ENCODE data around the gene GRID1.

GRID1 gene

DNA sequence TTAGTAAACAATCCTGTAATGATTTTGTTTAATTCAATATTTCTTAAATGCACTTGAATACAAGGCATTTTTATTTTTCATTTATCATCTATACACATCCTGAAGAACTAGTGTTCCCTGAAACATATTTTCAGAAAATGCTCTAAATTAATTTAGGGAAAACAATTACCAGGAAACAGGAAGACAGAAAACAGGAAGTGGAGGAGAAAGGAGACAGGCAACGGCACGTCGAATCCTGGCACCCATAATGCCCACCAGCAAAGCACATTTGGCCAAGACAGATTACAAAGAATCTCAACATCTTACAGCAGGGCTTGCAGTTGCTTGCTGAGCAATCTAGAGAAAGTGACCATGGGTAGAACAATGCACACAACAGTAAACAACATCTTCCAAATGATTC lies 571.1 kb downstream of the GRID1 start:
- Mint-ChIP-seq H3K4me3 (no peak overlapping the region), H3K4me1 (no peaks in the 10 kb centered on the region), H3K27ac (no peak overlapping the region), H3K36me3 (no peaks in the 10 kb centered on the region), H3K27me3 (peaks cover 0 to 7% of the 10 kb centered on the region in 2 donors), H3K9me3 (no peaks in the 10 kb centered on the region)
- DNase-seq (no peak), ATAC-seq (replicated peaks) (no peak)

DNA sequence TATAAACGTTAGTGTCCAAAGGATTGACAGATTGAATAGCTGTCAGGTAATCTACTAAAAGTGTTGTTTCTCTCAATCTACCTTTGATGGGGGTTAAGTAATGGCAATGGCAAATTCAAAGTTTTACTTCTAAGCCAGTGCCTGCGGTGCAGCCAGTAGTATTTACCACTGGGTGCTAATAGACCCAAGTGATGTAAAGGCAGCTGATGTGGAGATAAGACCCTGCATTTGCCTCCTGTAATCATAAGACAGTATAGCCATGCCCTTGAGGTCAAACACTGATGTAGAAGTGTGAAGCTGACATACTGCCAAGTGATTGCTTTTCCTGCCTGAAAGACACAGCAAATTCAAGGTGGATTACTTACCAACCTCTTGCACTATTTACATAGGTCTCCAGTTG lies 572.0 kb downstream of the GRID1 start:
- H3K4me1 Mint-ChIP-seq, result no peaks in the 10 kb centered on the region
- H3K9me3 Mint-ChIP-seq, result no peaks in the 10 kb centered on the region
- H3K27ac Mint-ChIP-seq, result no peak overlapping the region
- no peaks in the 10 kb centered on the region for H3K36me3 Mint-ChIP-seq
- ATAC-seq (replicated peaks), result no peak
- DNase-seq, result no peak
- H3K27me3 Mint-ChIP-seq, result peaks cover 6 to 12% of the 10 kb centered on the region in 2 donors
- H3K4me3 Mint-ChIP-seq, result no peak overlapping the region

DNA sequence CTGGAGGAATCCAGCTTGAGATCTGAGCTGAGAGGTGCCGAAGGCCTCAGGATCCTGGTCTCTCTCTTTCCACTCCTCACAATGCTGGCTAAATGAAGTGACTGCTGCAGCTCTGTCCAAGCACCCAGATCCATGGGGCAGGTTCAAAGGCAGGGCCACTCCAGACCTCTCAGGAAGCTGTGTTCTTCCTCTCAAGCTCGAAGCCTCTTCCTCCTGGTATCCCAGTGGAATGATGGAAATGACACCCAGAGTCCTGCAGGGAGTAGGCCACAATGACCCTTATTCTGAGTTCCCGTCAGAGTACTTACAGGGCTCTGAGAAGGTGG lies 574.1 kb downstream of the GRID1 start:
- H3K27me3 Mint-ChIP-seq, result peaks cover 4 to 6% of the 10 kb centered on the region in 2 donors
- H3K36me3 Mint-ChIP-seq, result no peaks in the 10 kb centered on the region
- no peak for ATAC-seq (replicated peaks)
- DNase-seq, result no peak
- no peak overlapping the region for H3K27ac Mint-ChIP-seq
- no peaks in the 10 kb centered on the region for H3K9me3 Mint-ChIP-seq
- no peaks in the 10 kb centered on the region for H3K4me1 Mint-ChIP-seq
- no peak overlapping the region for H3K4me3 Mint-ChIP-seq

DNA sequence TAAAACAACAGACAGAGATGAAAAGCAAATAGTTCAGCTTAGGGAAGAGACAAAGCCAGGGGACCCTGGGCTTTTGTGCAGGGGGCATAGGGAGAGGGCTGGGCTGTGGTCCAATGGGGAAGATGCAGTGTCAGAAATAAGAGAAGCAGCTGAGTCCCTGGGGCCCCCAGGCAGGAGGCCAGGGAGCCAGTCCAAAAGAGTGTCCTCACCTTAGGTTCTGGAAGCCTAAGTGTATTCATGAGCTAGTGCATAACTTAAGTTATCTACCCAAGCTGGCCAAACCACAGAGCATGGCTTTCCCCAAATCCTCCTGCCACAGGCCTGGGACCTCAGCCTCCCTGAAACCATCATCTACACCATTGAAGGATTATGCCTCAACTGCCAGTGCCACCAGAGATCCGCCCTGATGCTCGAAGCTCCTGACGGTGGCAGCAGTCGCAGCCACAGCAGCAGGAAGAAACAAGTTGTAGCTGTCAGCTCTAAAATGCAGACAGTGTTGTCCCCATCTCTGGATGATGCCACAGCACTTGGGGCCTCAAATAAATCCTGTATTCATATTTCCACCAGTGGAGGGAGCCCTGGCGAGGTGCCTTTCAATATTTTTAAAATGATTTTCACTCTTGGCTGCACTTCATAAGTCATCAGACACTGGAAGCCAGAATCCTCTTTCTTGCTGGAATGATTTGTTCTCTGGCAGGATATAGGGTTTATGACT lies 574.6 kb downstream of the GRID1 start:
- ATAC-seq (replicated peaks) (no peak), DNase-seq (no peak)
- H3K27ac Mint-ChIP-seq, result no peak overlapping the region
- no peak overlapping the region for H3K4me3 Mint-ChIP-seq
- H3K4me1 Mint-ChIP-seq, result no peaks in the 10 kb centered on the region
- H3K27me3 Mint-ChIP-seq, result peaks cover 4 to 6% of the 10 kb centered on the region in 2 donors
- no peaks in the 10 kb centered on the region for H3K36me3 Mint-ChIP-seq
- H3K9me3 Mint-ChIP-seq, result no peaks in the 10 kb centered on the region

DNA sequence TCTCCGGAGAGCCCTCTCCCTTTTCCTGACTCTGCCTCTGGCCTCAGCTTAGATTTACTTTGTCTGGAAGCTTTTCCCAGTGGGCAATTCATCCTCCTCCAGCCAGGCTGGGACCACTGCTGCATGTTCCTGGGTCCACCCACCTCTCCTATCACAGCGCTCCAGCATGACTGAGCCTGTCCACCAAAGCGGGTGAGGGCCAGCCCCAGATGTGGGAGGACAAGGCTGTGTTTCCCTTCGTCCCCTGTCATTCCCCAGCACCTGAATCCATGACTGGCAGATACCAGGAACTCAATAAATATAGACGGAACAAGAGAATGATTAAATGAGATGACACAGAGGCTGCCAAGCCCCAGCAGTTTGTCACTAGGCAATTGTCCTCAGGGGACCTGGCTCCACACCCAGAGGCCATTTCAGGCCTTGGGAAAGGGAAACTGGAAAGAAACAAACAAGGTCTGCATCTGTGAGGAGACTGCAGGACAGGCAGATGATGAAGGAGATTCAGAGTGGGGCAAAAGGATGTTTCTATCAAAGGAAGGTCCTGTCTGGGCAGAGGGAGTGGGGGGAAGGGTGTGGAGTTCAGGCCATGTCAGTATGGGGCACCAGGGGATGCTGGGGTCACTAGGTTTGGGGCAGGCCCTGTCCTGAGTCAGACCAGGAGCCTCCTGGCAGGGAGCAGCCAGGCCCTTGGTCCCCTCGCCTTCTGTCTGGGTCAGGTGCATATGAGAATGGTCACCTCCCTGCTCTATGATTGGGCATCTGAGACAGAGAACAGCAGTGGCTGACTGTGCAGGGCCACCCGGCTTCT lies 576.4 kb downstream of the GRID1 start:
- no peaks in the 10 kb centered on the region for H3K36me3 Mint-ChIP-seq
- no peaks in the 10 kb centered on the region for H3K4me1 Mint-ChIP-seq
- no peak for ATAC-seq (replicated peaks)
- H3K9me3 Mint-ChIP-seq, result no peaks in the 10 kb centered on the region
- H3K4me3 Mint-ChIP-seq, result no peak overlapping the region
- peaks cover 6 to 9% of the 10 kb centered on the region in 2 donors for H3K27me3 Mint-ChIP-seq
- DNase-seq, result no peak
- H3K27ac Mint-ChIP-seq, result no peak overlapping the region

DNA sequence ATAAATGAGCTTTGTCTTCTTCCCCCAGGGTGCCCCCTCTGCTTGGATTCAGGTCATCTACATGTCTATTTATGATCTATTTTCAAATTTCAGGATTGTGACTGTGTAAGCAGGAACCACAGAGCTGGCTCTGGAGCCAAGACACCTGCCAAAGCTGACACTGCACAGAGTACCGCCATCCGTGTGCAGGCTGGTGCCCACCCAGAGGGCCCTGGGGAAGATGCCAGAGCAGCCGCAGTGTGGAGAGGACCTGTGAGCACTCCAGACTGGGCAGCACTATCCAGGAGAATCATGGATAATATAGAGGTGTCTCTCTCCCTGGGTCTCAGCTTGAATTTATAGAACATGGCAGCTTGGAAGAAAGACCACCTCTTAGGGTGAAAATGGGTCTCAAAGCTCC lies 577.5 kb downstream of the GRID1 start:
- H3K36me3 Mint-ChIP-seq, result no peaks in the 10 kb centered on the region
- H3K27me3 Mint-ChIP-seq, result peaks cover 6 to 9% of the 10 kb centered on the region in 2 donors
- no peak overlapping the region for H3K4me3 Mint-ChIP-seq
- ATAC-seq (replicated peaks) (no peak), DNase-seq (no peak)
- no peaks in the 10 kb centered on the region for H3K9me3 Mint-ChIP-seq
- H3K27ac Mint-ChIP-seq, result no peak overlapping the region
- no peaks in the 10 kb centered on the region for H3K4me1 Mint-ChIP-seq

DNA sequence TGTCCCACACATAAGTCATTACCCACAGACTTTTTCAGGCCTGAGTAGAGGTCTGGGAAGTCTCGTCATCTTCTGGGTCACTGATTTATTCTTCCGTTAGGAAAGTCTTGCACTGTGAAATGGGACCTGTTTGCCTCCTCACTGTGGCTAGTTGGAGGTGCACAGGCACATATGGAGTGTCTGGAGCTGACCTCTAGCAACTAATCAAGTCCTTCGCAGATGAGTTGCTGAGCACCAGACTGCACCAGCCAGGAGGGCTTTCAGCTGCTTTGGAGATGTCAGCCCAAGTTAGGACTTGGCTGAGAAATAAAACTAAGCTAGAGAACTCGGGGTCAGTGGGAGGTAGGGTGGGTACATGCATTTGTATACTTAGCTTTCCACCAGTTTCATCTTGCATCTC lies 578.0 kb downstream of the GRID1 start:
- no peaks in the 10 kb centered on the region for H3K4me1 Mint-ChIP-seq
- H3K27ac Mint-ChIP-seq, result no peak overlapping the region
- no peaks in the 10 kb centered on the region for H3K9me3 Mint-ChIP-seq
- DNase-seq (no peak), ATAC-seq (replicated peaks) (no peak)
- peaks cover 6 to 9% of the 10 kb centered on the region in 2 donors for H3K27me3 Mint-ChIP-seq
- H3K4me3 Mint-ChIP-seq, result no peak overlapping the region
- no peaks in the 10 kb centered on the region for H3K36me3 Mint-ChIP-seq

DNA sequence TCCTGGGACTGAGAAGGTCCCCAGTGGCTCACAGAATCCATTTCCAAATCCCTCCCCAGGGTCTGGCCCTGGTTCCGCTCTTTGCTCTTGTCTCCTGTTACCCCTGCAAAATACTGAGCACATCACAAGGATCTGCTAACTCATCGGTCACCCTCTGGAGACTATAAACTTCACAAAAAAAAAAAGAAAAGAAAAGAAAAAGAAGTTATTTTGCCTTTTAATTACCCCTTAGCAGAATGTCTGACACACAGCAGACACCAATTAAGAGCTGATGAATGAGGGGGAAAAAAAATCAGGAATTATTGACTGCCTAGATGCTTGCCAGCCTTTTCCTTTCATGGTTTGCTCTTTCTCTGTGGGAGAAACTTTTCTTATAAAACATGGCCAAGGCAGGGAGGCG lies 578.7 kb downstream of the GRID1 start:
- H3K36me3 Mint-ChIP-seq, result no peaks in the 10 kb centered on the region
- H3K4me3 Mint-ChIP-seq, result no peak overlapping the region
- no peak overlapping the region for H3K27ac Mint-ChIP-seq
- DNase-seq (no peak), ATAC-seq (replicated peaks) (no peak)
- H3K4me1 Mint-ChIP-seq, result no peaks in the 10 kb centered on the region
- H3K9me3 Mint-ChIP-seq, result no peaks in the 10 kb centered on the region
- H3K27me3 Mint-ChIP-seq, result peaks cover 6 to 9% of the 10 kb centered on the region in 2 donors

DNA sequence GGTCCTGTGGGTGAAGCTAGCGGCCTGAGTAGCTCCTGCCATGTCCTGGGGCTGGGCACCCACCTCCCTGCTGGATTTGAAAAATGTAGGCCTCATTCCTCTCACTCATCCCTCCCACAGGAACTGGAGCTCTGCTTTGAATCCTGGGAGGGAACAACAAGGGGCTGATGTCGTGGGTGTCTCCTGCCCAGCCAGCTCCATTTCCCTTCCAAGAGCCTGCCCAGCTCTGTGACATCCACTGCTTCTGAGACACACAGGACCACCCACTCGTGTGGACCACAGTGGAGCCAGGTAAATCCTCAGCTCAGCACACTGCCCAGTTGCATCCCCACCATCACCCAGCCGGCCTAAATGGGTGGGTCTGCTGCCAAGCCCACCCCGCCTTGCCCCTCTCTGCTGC lies 579.2 kb downstream of the GRID1 start:
- no peaks in the 10 kb centered on the region for H3K9me3 Mint-ChIP-seq
- peaks cover 6 to 9% of the 10 kb centered on the region in 2 donors for H3K27me3 Mint-ChIP-seq
- DNase-seq, result no peak
- H3K36me3 Mint-ChIP-seq, result no peaks in the 10 kb centered on the region
- H3K4me1 Mint-ChIP-seq, result no peaks in the 10 kb centered on the region
- no peak overlapping the region for H3K4me3 Mint-ChIP-seq
- no peak overlapping the region for H3K27ac Mint-ChIP-seq
- ATAC-seq (replicated peaks), result no peak

DNA sequence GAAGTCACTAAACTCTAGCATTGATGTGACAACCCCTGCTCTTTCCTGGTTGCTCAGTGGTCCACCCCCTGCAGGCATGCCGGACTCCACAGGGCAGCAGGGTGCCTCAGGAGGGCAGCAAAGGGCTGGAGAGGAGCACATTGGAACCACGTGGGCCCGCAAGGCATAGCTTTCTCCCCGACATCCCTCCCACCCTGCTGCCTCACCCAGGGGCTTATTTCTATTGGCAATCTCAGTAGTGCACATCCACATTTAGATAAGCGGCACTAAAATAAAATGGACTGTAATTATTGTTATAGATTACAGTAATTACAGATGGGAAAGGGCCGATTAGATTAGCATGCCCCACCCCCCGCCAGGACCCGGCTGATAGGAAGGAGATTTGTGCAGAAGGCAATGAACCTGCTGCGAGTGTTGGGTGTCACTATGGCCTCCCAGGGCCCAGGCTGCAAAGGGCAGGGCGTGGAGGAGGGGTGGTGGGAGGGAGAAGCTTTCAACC lies 580.1 kb downstream of the GRID1 start:
- Mint-ChIP-seq H3K9me3 (no peaks in the 10 kb centered on the region), H3K27me3 (peaks cover 6 to 9% of the 10 kb centered on the region in 2 donors), H3K36me3 (no peaks in the 10 kb centered on the region), H3K27ac (no peak overlapping the region), H3K4me1 (no peaks in the 10 kb centered on the region), H3K4me3 (no peak overlapping the region)
- ATAC-seq (replicated peaks) (peak in 1 of 2 donors; percentile 46), DNase-seq (no peak)

DNA sequence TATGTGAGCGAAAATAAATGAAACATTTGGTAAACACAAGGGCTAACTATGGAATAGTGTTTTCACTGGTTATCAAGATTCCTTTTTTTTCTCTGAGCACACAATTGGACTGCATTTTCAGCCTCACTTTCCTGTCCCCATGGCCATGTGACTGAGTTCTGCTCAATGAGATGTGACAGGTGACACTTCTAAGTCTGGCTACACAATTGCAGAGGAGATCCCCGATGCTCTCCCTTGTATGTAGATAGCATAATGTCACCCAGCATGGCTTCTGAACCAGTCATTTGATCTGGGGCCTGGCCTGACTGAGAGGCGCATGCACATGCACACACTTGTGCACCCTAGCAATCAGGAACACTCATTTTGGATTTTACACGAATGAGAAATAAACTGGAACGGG lies 581.8 kb downstream of the GRID1 start:
- H3K27ac Mint-ChIP-seq, result no peak overlapping the region
- no peaks in the 10 kb centered on the region for H3K4me1 Mint-ChIP-seq
- DNase-seq (no peak), ATAC-seq (replicated peaks) (no peak)
- H3K36me3 Mint-ChIP-seq, result no peaks in the 10 kb centered on the region
- H3K27me3 Mint-ChIP-seq, result peaks cover under 1 to 4% of the 10 kb centered on the region in 2 donors
- no peaks in the 10 kb centered on the region for H3K9me3 Mint-ChIP-seq
- no peak overlapping the region for H3K4me3 Mint-ChIP-seq

DNA sequence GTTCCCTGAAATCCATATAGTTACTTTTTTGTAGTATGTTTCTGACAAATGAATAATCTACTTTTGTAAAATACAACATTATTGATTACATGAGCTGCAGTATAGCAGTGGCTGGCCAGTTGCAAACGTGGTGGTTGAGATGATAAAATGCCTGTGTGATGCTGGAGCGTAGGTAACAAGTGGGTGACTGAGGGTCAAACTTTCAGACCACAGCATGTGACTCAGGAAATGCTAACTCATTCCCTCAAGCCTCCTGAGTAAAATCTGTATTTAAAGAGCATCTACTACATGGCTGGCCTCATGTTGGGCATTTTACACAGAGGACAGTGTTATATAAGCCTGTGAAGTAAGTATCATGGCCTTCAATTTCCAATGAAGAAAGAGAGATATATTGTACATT lies 585.2 kb downstream of the GRID1 start:
- peaks cover 0 to 4% of the 10 kb centered on the region in 2 donors for H3K27me3 Mint-ChIP-seq
- no peaks in the 10 kb centered on the region for H3K36me3 Mint-ChIP-seq
- DNase-seq, result no peak
- no peaks in the 10 kb centered on the region for H3K4me1 Mint-ChIP-seq
- H3K9me3 Mint-ChIP-seq, result no peaks in the 10 kb centered on the region
- no peak overlapping the region for H3K27ac Mint-ChIP-seq
- no peak overlapping the region for H3K4me3 Mint-ChIP-seq
- ATAC-seq (replicated peaks), result no peak

DNA sequence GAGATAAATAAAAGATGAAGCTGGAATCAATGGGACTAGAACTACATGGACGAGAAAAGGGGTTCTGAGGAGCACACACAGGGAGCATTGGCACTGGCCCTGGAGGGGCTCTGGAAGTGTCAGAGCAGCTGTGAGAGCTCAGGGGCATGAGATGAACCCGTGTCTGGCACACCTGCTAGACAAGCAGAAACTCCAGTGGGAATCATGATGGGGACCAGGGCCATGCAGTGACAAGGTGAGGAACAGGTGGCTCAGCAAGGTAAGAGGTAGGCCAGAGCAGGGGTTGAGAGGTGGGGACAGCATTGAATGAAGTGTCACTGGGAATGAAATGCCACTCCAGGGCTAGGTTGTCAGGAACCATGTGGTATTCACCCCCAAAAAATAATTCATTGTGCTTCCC lies 588.5 kb downstream of the GRID1 start:
- ATAC-seq (replicated peaks), result no peak
- no peak for DNase-seq
- Mint-ChIP-seq H3K4me1 (no peaks in the 10 kb centered on the region), H3K4me3 (no peak overlapping the region), H3K27ac (no peak overlapping the region), H3K27me3 (no peaks in the 10 kb centered on the region), H3K36me3 (no peaks in the 10 kb centered on the region), H3K9me3 (peaks cover 0 to 2% of the 10 kb centered on the region in 2 donors)

DNA sequence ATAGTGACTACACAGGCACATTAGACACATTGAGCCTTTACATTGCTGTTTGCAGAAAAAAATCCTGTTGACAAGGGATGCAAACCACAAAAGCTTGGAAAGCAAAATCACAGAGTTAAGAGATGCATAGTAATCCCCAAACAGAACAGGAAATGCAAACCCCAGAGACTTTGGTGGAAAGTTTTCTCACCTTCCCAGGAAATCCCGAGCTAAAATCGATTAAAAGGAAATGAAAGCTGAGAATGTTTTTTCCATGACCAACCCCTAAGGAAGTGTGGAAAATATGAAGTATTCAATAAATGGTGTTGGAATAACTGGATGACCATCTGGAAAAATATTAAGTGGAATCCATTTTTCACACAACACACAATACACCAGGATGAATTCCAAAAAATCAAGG lies 598.7 kb downstream of the GRID1 start:
- Mint-ChIP-seq H3K36me3 (no peaks in the 10 kb centered on the region), H3K27me3 (no peaks in the 10 kb centered on the region), H3K4me1 (no peaks in the 10 kb centered on the region), H3K9me3 (peaks cover 3 to 9% of the 10 kb centered on the region in 2 donors), H3K4me3 (no peak overlapping the region), H3K27ac (no peak overlapping the region)
- ATAC-seq (replicated peaks) (no peak), DNase-seq (no peak)

DNA sequence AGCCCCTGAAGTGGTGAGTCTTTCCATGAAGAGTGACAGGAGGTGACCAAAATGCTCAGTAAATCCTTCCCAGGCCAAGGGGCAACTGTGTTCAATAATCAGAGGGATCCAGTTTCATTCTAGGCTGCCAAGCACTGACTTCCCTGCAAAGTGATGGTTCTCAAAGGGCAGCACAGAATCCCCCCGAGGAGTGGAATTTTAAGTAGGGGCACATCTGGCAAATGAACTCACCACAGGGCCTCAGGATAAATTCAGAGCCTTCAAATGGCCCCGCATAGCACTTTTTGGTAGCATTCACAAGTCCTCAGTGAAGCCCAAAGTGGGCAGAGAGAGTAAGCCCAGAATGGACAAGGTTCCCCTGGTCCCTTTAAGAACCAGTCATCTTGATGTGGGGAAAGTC lies 602.5 kb downstream of the GRID1 start:
- DNase-seq (no peak), ATAC-seq (replicated peaks) (no peak)
- H3K4me1 Mint-ChIP-seq, result no peaks in the 10 kb centered on the region
- no peaks in the 10 kb centered on the region for H3K36me3 Mint-ChIP-seq
- no peak overlapping the region for H3K27ac Mint-ChIP-seq
- no peak overlapping the region for H3K4me3 Mint-ChIP-seq
- H3K9me3 Mint-ChIP-seq, result peaks cover 2% of the 10 kb centered on the region in 2 donors
- H3K27me3 Mint-ChIP-seq, result no peaks in the 10 kb centered on the region
